ENCODE results near the gene PALMD.

- TF ChIP-seq CTCF (IDR thresholded peaks at IDR 0.05; ENCODE audit: poor library complexity): peak; percentile 24
- no peak for TF ChIP-seq EZH2 (IDR thresholded peaks at IDR 0.05; ENCODE audit: borderline replicate concordance)
- TF ChIP-seq EZH2phosphoT487 (IDR thresholded peaks at IDR 0.05; ENCODE audit: low read depth, severe bottlenecking, unreplicated experiment): no peak
Measured at GRCh38 chr1:99728494-99729235, 82.8 kb downstream of the PALMD start.

All from hepatocyte (in vitro differentiated cells).